K562 (cell line): ENCODE results near the gene ATXN10. TPM values are rescaled to one million over a fixed set of nuclear protein-coding genes. Genes with fewer than 3 reads are reported as not detected.

Source experiments
- ATAC-seq: fragments of 200-7000 bp; cut with Tn5 transposase; 3 replicates; pipeline ENCODE4 v1.9.1; 2020; ENCODE audit warnings: moderate library complexity
- BruUV-seq: library from RNA; stranded (reverse); fragments of 400-500 nt; replicated peaks from 2 replicates; lab custom pipeline; 2021; lab: Mats Ljungman, UMichigan
- CTCF ChIA-PET: fragments of 300-600 bp; formaldehyde crosslinking; extraction: SDS; loops from one replicate; lab custom pipeline; 2021; ENCODE audit warnings: low intra/inter-chr PET ratio; lab: Yijun Ruan, JAX
- POLR2A ChIA-PET: fragments of 300-600, 350-650 bp; sonication (Branson Sonifier 250); formaldehyde crosslinking; extraction: SDS; loops from one replicate; lab custom pipeline; 2021; ENCODE audit warnings: antibody characterized with exemption, inconsistent platforms; lab: Yijun Ruan, JAX
- DNase-seq, 4 experiments: peaks; one replicate each; pipeline versions ENCODE4 v3.0.0 to v3.0.0-alpha.2; 2011 to 2018; ENCODE audit warnings: low spot score in 3 of 4, mixed read lengths in 3 of 4; ENCODE audit errors: extremely low read depth in 1 of 4
- FAIRE-seq: peaks from 2 replicates; lab custom pipeline; 2011; peaks lifted over from hg19 to GRCh38; lab: Jason Lieb, UNC
- H2AFZ ChIP-seq: 2 replicates; pipeline ENCODE4 v1.6.0; 2011; ENCODE audit warnings: low read depth, low read length, control low read depth, inconsistent platforms
- H3K27ac ChIP-seq: fragments of 200-600 bp; 3 replicates; pipeline ENCODE4 v1.8.0; 2011; ENCODE audit warnings: low read depth, mild to moderate bottlenecking, control low read depth, inconsistent platforms, low read length, moderate library complexity, mixed read lengths; ENCODE audit errors: extremely low read depth
- H3K27me3 ChIP-seq, 2 experiments: fragments of 300-600 bp in 1 of 2; 2 replicates in 1 of 2; 3 replicates in 1 of 2; pipeline versions ENCODE4 v1.6.0 to v1.8.0; 2011; ENCODE audit warnings: inconsistent platforms in 2 of 2, low read length in 2 of 2, mild to moderate bottlenecking in 1 of 2, mixed read lengths in 1 of 2, moderate library complexity in 1 of 2; ENCODE audit not compliant: control insufficient read depth in 2 of 2, insufficient read depth in 2 of 2
- H3K36me3 ChIP-seq: fragments of 300-600 bp; 3 replicates; pipeline ENCODE4 v1.8.0; 2011; ENCODE audit warnings: mild to moderate bottlenecking, low read length, inconsistent platforms; ENCODE audit not compliant: control insufficient read depth, insufficient read depth
- H3K4me1 ChIP-seq, 2 experiments: fragments of 200-600 bp in 1 of 2; replicated peaks in 1 of 2; 2 replicates in 1 of 2; 3 replicates in 1 of 2; pipeline versions ENCODE4 v1.5.1 to v1.8.0; 2011; ENCODE audit warnings: inconsistent platforms in 2 of 2, low read length in 2 of 2, mild to moderate bottlenecking in 1 of 2, mixed read lengths in 1 of 2, moderate library complexity in 1 of 2; ENCODE audit not compliant: control insufficient read depth in 2 of 2, insufficient read depth in 2 of 2
- H3K4me2 ChIP-seq: 2 replicates; pipeline ENCODE4 v1.6.1; 2011; ENCODE audit warnings: low read length, control low read depth, inconsistent platforms, mixed read lengths; ENCODE audit not compliant: insufficient read depth
- H3K4me3 ChIP-seq: fragments of 200-600 bp; sonication (generic), shearing (Covaris generic); 2 replicates; pipeline ENCODE4 v1.5.1; 2016; ENCODE audit warnings: control low read depth, inconsistent platforms
- H3K79me2 ChIP-seq: fragments of 200-600 bp; 3 replicates; pipeline ENCODE4 v1.8.0; 2011; ENCODE audit warnings: low read length, inconsistent platforms; ENCODE audit not compliant: control insufficient read depth, insufficient read depth
- H3K9ac ChIP-seq, 2 experiments: 2 replicates each; pipeline versions ENCODE4 v1.6.0 to v1.6.1; 2011; ENCODE audit warnings: low read depth in 2 of 2, low read length in 2 of 2, control low read depth in 1 of 2, inconsistent platforms in 1 of 2, mild to moderate bottlenecking in 1 of 2, mixed read lengths in 1 of 2; ENCODE audit not compliant: insufficient read depth in 1 of 2
- H3K9me1 ChIP-seq: one replicate; pipeline ENCODE4 v1.6.0; 2011; ENCODE audit warnings: inconsistent platforms, mild to moderate bottlenecking, low read length, moderate library complexity; ENCODE audit not compliant: control insufficient read depth, insufficient read depth
- H3K9me3 ChIP-seq: replicated peaks from 2 replicates; pipeline ENCODE4 v1.5.1; 2011; ENCODE audit warnings: low read depth, low read length, inconsistent platforms; ENCODE audit not compliant: control insufficient read depth, insufficient read depth
- H4K20me1 ChIP-seq: replicated peaks from 2 replicates; pipeline ENCODE4 v1.6.1; 2011; ENCODE audit warnings: low read length, inconsistent platforms, mixed read lengths; ENCODE audit not compliant: control insufficient read depth, insufficient read depth
- CTCF ChIP-seq, 3 experiments: IDR thresholded peaks in 2 of 3; conservative IDR thresholded peaks in 1 of 3; 2 replicates each; pipeline ENCODE4 v1.5.1; 2011 to 2012; ENCODE audit warnings: low read length in 3 of 3, mild to moderate bottlenecking in 3 of 3, control low read depth in 2 of 3, improper control_type of control experiment in 1 of 3, inconsistent platforms in 1 of 3, low read depth in 1 of 3, mixed read lengths in 1 of 3, moderate library complexity in 1 of 3; ENCODE audit not compliant: insufficient read depth in 2 of 3
- MYNN ChIP-seq, 2 experiments: sonication (generic); formaldehyde crosslinking in 1 of 2; IDR thresholded peaks; 2 replicates each; pipeline versions ENCODE4 v1.5.0 to v1.6.1; 2016 to 2020; ENCODE audit warnings: antibody characterized with exemption in 1 of 2, missing genetic modification reagents in 1 of 2
- TEAD4 ChIP-seq, 2 experiments: sonication (generic) in 1 of 2; formaldehyde crosslinking in 1 of 2; IDR thresholded peaks; 2 replicates each; pipeline versions ENCODE4 v1.6.1 to v1.8.0; 2012 to 2022; ENCODE audit warnings: borderline replicate concordance in 1 of 2, inconsistent platforms in 1 of 2, low read length in 1 of 2, mild to moderate bottlenecking in 1 of 2, missing genetic modification reagents in 1 of 2
- THRB ChIP-seq: fragments of 450-650 bp; formaldehyde crosslinking; conservative IDR thresholded peaks from 2 replicates; pipeline ENCODE4 v1.4.0; 2022; ENCODE audit warnings: mild to moderate bottlenecking, missing genetic modification characterization
- WGBS: fragments of 100-300 bp; shearing (Covaris generic); methylation state at CpG from one replicate; pipeline ENCODE4 v1.1.6; 2016; ENCODE audit warnings: low coverage, mixed read lengths; ENCODE audit not compliant: insufficient coverage; ENCODE audit errors: missing lambda C conversion rate; 5-methylcytosine and 5-hydroxymethylcytosine counted together
- in situ Hi-C: fragments of 300-500 bp; cut with MboI; formaldehyde crosslinking; loops from 4 replicates; pipeline ENCODE4 v1.15.0; 2018; ENCODE audit warnings: inconsistent platforms, mixed read lengths
- intact Hi-C: fragments of 100-400 bp; cut with micrococcal nuclease; formaldehyde crosslinking; loops from 2 replicates; pipeline ENCODE4 v1.14.2; 2022
- polyA plus RNA-seq, 8 experiments: library from polyadenylated mRNA; depleted of rRNA in 4 of 8; stranded (reverse) in 5 of 8; unstranded in 3 of 8; fragments of >200 nt; fragmentation: Nextera tagmentation in 2 of 8; fragmentation: Illumina TruSeq in 1 of 8; extraction: Ambion mirVana in 2 of 8; extraction: Trizol in 1 of 8; gene quantifications; 2 replicates each; pipeline versions ENCODE4 v1.2.1 to v1.2.3, GENCODE V29; 2011 to 2014; ENCODE audit warnings: inconsistent platforms in 1 of 8, missing spikeins in 1 of 8
- total RNA-seq, 7 experiments: library from RNA; depleted of rRNA in 6 of 7; stranded (reverse); fragments of >200 nt in 6 of 7; fragmentation: Illumina TruSeq in 2 of 7; extraction: Trizol in 2 of 7; gene quantifications; 2 replicates each; pipeline versions ENCODE4 v1.2.1 to v1.2.3, GENCODE V29; 2011 to 2021; ENCODE audit warnings: low replicate concordance in 1 of 7

Gene ATXN10
- total and polyA plus RNA-seq, 9 of the 15 experiments (the other 6 are each of a cell fraction or from before 2014, with no cell fraction given), result 11.5 to 190 (median 33.6) TPM

DNA sequence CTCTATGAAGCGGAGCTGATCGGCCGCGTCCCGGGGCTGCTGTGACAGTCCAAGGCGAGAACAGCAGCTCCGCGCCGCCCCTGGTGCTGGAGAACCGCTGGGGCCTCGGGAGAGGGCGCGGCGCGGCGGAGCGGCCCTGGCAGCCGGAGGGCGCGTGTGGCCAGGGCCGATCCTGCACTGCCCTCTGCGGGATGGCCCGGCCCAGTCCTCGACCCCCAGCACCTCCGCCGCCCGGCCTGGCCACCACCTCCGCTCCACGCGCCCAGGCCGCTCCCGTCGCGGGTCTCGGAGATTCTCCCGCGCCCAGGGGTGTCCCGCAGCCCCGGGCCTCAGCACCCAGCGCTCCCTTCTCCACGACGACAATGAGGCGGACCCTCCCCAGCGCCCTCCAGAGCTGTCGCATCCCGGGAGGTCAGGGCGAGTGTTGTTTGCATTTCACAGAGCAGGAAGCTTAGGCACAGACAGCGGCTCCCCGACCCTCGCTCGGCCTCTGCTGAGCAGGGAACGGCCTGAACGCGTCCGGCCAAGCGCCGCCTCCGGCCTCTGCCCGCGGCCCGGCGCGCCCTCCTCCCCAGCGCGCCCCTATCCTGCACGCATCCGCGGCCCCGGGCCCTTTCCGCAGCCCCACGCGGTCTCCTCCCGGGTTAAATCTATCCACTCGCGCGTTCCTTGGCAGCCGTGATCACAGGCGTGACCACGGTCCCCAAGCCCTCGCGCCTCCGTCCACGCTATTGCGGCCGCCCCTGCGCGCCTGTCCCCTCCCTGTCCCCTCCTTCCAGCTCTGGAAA, 195.7 kb downstream of the ATXN10 start:
- Histone ChIP-seq H3K27ac (no peak overlapping the region), H3K9ac (no peak overlapping the region), H2AFZ (no peak overlapping the region), H3K4me1 (peaks cover 0 to 8% of the 10 kb centered on the region in 2 experiments; a peak in 2 of 5 replicates), H4K20me1 (peaks cover 4% of the 10 kb centered on the region; the same call in 1 of the 2 replicates), H3K4me2 (no peak overlapping the region)
- TF ChIP-seq THRB (CRISPR knock-in tag), result no peak
- no peak for TF ChIP-seq TEAD4 (IDR thresholded peaks at IDR 0.05; ENCODE audit: low read length)
- no peak for TF ChIP-seq TEAD4 (CRISPR knock-in tag; IDR thresholded peaks at IDR 0.05; ENCODE audit: borderline replicate concordance)
- peak in 1 of 3 experiments; percentile 13; a peak in 1 of 6 replicates for TF ChIP-seq CTCF (IDR thresholded peaks at IDR 0.05 in 2 of 3, conservative IDR thresholded peaks at IDR 0.05 in 1 of 3; ENCODE audit: insufficient read depth in 2 of 3, low read depth in 1 of 3, low read length in 3 of 3)
- TF ChIP-seq MYNN (IDR thresholded peaks at IDR 0.05), result no peak
- no peak for TF ChIP-seq MYNN (CRISPR knock-in tag; IDR thresholded peaks at IDR 0.05)
- TF ChIP-seq, all 486 proteins: peak for 1
- no peaks in the 10 kb centered on the region for H3K36me3 ChIP-seq
- WGBS, result 8% methylated on average over 27 of the region's 87 CpGs
- ChIA-PET CTCF (no interaction called here), POLR2A (interaction anchor here (1.0 kb wide), 1 partner anchor 35 kb away, joined by 3 read pairs; no protein-coding TSS in a partner anchor)
- no peaks in the 10 kb centered on the region for H3K79me2 ChIP-seq
- H3K4me3 ChIP-seq, result no peak overlapping the region
- no peaks in the 10 kb centered on the region for H3K9me3 ChIP-seq
- H3K27me3 ChIP-seq, result peaks cover 0 to 39% of the 10 kb centered on the region in 2 experiments; a peak in 4 of 5 replicates
- in situ Hi-C loops, result no loop called here
- no peak for FAIRE-seq
- intact Hi-C loops, result no loop called here
- BruUV-seq, result no TSS peak
- ATAC-seq, result no peak
- no peaks in the 10 kb centered on the region for H3K9me1 ChIP-seq
- DNase-seq, result no peak
